Fibroblast of peridontal ligament (primary cell): Measurements from ENCODE around the gene SCPEP1.
"Not testable (repeated sequence)": the region's sequence is repeated elsewhere in the genome, so short reads cannot be mapped to it uniquely, and the experiment has no call there.

Experiments used
- DNase-seq: peaks from one replicate; pipeline ENCODE4 v3.0.0-alpha.2; 2010; ENCODE audit errors: extremely low read depth

The SCPEP1 gene

GRCh38 chr17:56977673-56978395, at the start of gene SCPEP1:
Gene SCPEP1, plus strand, starts transcription at chr17:56978131. Its CDS starts 29 bp downstream, at chr17:56978160.
- DNase-seq, result peak; percentile 70

GRCh38 chr17:56928586-56928985, 49.3 kb upstream of the SCPEP1 start:
- no peak for DNase-seq

DNA sequence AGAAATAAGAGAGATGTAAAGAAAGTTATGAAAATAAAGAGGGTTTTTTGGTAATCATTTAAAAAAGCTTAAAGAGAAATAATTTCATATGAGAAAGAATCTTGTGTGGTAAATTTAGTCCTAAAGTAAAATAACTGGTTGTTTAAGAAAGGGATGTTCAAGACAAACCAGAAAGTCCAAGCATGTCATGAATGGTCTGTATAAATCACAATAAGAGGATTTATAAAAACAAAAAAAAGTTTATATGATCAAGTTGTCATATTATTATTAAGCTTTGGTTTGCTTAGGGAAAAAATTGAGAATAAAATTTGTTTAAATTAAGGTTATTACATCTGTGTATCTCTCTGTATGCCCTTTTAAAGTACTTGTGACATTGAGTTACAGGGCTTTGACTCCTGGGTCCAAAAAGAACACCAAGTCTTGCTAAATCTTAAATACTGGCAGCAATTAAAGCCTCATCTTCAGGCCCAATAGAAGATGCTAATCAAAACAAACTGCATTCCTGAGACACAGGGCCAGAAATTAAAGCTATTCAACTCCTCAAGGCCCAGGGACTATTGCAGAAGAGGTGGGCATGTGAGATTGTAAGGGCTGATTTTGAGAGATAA, 48.5 kb upstream of the SCPEP1 start:
- no peak for DNase-seq

DNA sequence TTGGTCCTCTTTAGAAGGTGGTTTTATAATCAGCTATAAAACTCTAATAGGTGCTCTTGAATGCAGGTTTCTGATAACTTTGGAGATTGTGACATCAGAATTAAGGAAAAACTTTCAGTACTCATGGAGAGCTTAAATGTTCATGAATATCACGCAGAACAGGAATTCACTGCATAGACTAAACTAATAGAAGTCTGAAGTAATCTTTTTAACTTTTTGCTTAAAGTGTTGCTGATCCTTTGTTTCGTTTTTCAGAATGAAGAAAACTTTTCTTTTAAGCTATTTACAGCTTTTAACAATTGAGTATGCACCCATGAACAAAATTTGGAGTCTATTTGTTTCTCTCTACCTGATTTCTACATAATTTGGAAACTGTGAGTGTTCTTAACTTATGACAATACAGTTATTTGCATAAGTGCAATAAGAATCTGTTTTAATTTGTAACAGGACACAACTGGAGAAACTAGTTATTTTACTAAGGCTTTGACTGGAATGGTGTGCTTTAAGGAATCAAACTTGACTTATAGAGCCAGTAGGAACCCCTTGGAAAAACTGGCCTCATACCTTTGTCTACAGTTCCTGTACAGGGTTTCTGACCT, 47.1 kb upstream of the SCPEP1 start:
- DNase-seq, result no peak

DNA sequence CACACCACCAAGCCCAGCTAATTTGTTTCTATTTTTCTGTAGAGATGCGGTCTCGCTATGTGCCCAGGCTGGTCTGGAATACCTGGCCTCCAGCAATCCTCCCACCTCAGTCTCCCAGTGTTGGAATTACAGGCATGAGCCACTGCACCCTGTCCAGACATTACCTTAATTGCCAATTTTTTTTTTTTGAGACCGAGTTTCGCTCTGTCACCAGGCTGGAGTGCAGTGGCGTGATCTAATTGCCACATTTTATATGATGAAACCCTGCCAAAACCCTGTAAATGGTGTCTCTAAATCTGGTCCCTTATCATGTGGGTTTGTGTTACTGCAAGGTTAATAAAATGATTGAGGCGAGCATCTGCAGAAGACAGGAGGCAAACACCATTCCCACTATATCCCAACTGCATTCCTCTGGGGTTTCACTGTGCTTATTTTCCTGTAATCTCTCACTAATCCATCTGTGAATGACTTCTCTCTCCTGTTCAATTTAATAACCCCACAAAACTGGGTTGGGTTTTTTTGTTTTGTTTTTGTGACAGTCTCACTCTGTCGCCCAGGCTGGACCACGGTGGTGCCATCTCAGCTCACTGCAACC, 44.7 kb upstream of the SCPEP1 start:
- DNase-seq, result no peak

- DNase-seq, result no peak
Measured at GRCh38 chr17:56933868-56934267, 44.1 kb upstream of the SCPEP1 start.

DNA sequence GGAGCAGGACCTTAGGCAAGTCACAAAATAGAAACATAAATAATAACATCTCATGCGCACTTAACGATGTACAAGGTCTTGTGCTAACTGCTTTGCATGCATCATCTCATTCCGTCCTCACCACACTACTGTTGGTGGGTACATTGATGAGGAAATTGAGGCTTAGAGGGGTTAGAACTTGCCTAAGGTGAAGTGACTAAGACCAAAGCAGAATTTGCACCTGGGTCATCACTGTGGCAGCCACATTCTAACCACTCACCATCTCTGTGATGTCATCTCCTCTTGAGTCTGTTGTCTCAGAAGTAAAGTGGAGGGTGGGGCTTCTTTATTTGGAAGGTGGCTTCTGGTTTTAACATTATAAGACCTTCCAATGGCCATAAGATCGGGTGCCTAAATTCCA, 43.7 kb upstream of the SCPEP1 start:
- no peak for DNase-seq

- DNase-seq, result no peak
Measured at GRCh38 chr17:56935461-56935860, 42.5 kb upstream of the SCPEP1 start.

DNA sequence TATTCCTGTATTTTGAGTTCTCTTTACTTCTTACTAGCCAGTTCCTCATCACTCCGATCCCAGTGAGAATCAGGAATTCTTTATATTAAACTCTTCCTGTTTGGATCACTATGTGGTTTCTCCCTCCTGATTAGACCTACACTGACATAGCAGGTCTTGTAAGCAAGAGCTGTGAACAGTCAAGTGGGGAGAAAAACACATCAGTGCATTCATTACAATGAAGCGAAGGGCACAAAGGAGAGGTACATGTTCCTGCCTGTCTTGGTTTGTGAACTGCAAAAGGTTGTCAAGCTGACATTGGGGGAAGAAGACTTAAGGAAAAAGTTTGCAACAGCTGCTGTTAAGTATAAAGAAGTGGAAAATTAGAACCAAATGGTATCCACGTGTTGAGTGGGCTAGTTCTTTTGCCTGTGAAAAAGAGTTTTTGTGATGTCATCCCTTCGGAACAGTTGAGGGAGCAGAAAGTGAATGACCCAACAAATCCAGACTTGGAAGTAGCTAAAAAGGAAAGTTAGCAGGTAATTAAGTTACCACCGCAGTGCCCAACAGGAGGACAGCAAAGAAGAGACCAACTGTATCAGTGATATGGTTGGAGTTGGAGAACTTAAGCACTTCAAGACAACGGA, 41.1 kb upstream of the SCPEP1 start:
- peak; percentile 58 for DNase-seq

DNA sequence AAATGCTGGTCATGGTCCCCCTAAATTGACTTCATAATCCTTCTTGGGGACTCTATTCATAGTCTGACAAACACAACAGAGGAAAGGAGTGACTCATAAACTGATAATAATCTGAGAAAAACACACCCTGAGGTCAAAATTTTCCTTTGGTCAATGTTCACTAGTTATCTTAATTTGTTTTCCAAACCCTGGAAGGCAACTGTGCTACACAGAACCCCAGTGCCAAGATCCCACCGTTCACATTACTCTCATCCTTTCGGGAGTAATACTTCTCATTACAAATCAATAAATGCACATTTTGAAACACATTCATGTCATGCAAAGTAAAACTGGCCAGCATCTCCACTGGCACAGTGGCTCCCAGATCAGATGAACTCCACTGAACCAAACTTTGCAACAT, 40.2 kb upstream of the SCPEP1 start:
- DNase-seq, result no peak

- not testable (repeated sequence) for DNase-seq
Measured at GRCh38 chr17:56938206-56938605, 39.7 kb upstream of the SCPEP1 start.

GRCh38 chr17:56939869-56940484, 38.0 kb upstream of the SCPEP1 start:
- DNase-seq, result peak; percentile 81

- DNase-seq, result no peak
Measured at GRCh38 chr17:56943505-56944125, 34.3 kb upstream of the SCPEP1 start.

DNA sequence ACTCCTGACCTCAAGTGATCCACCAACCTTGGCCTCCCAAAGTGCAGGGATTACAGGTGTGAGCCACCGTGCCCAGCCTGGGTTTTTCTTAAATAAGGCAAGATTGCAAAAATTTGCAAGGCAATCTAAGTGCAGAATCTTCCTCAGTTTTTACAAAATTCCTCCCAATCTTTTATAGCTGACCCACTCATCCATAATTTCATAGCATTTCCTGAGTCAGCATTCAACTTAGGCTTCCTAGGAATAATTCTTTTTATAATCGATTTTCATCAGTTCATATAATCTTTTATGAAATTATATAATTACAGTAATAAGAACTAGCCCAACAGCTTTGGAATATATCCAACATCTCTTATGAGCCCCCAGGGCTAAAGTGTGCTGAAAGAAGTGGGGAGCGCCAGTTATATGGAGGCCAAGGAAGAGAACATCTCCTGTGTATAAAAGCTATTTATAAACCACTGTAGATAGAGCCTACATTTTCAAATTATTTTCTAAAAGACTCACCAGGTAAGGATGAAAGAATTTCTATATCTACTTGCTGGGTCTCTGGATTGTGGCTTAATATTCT, 31.9 kb upstream of the SCPEP1 start:
- DNase-seq, result no peak

DNA sequence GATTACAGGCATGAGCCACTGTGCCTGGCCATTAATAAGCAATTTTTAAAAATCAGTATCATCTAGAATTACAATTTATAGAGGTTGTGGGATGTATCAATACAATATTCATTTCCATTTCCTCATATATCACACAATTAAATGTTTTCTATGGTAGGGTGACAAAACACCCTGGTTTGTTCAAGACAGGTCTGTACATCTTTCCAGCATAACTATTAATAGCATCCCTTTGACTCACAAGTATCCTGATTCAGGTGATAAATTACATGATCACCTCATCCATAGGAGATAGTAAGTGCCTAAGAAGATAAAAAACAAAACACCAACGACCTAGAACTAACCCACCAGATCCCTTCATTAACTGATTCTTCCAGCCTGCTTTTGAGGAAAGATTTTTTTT, 30.2 kb upstream of the SCPEP1 start:
- DNase-seq, result no peak

GRCh38 chr17:56948491-56948890, 29.4 kb upstream of the SCPEP1 start:
- no peak for DNase-seq

DNA sequence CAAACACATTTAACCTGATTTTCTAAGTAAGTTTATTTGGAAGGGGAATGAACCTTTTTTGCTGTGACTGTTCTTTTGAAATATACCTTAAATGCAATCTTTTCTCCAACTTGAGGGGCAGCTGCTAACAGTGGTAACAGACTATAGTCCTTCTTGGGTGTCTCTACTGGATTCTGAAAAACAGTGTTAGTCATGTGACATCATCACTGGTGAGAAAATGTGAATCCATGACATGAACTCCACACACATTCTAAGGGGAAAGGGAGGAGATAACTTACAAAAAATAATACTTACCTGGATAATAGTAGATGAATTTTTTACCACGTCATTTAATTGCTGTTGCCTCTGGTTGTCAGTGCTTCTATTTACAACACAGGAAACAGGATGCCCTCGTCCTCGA, 28.3 kb upstream of the SCPEP1 start:
- DNase-seq, result no peak

- no peak for DNase-seq
Measured at GRCh38 chr17:56956992-56957391, 20.9 kb upstream of the SCPEP1 start.

DNA sequence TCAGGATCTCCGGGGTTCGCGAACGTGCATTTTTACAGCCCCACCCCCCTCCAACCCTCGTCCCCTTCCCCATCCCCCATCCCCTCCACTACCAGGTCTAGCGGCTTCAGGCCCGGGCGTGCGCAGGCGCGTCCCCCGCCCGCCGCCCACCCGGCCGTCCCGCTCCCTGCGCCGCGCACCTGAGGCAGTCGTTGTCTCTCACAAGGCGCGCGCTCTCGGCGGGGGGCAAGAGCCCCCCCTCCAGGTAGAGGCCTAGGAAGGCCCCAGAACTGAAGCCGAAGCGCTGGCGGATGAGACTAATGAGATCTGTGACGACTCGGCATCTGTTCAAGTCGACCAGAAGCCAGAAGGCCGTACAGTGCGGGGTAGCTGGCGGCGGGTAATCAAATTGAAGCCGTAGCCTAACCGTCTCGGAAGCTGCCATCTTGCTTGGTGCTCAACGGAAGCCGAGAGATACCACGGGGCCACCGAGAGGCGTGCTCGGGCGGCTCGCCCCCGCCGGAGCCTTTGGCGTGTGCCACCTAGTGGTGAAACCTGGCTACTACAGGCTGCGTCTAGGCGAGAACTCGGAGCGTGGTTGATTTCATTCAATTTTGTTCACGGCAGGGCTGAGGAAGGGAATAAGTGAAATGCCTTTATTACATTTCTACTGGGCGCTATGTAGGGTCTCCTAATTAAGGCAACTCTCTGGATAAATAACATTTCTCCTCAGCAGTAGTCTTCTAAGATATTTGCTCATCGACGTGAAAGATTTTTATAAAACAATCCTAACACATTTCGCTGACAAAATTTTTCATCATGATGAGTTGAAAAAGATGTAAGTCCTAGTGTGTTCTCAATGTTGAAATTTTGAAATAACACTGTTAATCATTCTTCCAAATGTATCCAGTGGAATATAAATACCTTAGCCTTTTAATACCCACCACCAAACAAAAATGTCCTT, 17.1 kb upstream of the SCPEP1 start, which contains the start of gene COIL:
TSS of gene COIL (minus strand) at position 455 of the 943 bp plus-strand sequence. CDS start at position 424, 31 bp downstream.
- peak; percentile 90 for DNase-seq

DNA sequence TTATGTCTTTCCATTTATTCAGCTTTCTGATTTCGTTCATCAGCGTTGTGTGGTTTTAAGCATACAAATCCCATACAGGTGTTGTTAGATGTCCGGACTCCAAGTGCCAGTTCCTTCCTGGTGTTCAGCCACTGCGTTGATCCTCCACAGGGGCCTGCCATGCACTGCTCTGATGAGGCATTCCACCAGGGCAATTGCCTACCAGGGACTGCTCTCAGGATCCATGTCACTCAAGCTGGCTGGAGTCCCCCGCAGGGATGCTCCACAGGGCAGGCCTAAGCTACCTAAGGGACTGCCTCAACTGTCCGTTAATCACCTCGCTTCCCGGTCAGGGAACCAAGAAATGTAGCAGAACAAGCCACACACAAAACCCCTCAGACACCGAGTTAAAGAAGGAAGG, 12.7 kb upstream of the SCPEP1 start:
- DNase-seq, result not testable (repeated sequence)
